HepG2 (cell line): ENCODE results near the gene OSBPL2. TPM values are rescaled to one million over a fixed set of nuclear protein-coding genes. Genes with fewer than 3 reads are reported as not detected.

Experiments
- ARNTL ChIP-seq: sonication (generic); formaldehyde crosslinking; IDR thresholded peaks from 2 replicates; pipeline ENCODE4 v1.4.0; 2020; ENCODE audit warnings: mild to moderate bottlenecking, missing genetic modification reagents
- BATF2 ChIP-seq: sonication (generic); formaldehyde crosslinking; IDR thresholded peaks from 2 replicates; pipeline ENCODE4 v1.8.0; 2022; ENCODE audit warnings: mild to moderate bottlenecking, missing genetic modification reagents, moderate library complexity
- CSRNP1 ChIP-seq: sonication (generic); formaldehyde crosslinking; IDR thresholded peaks from 2 replicates; pipeline ENCODE4 v1.8.1; 2023; ENCODE audit warnings: mild to moderate bottlenecking, missing genetic modification reagents
- MAZ ChIP-seq, 2 experiments: sonication (generic) in 1 of 2; formaldehyde crosslinking in 1 of 2; IDR thresholded peaks; 2 replicates each; pipeline versions ENCODE4 v1.5.0 to v1.6.1; 2012 to 2020; ENCODE audit warnings: low read depth in 2 of 2, mild to moderate bottlenecking in 2 of 2, borderline replicate concordance in 1 of 2, improper control_type of control experiment in 1 of 2, low read length in 1 of 2, missing genetic modification reagents in 1 of 2, moderate library complexity in 1 of 2
- NR2F1 ChIP-seq, 2 experiments: fragments of 450-650 bp in 1 of 2; formaldehyde crosslinking in 1 of 2; IDR thresholded peaks; 2 replicates each; pipeline versions ENCODE4 v1.5.0 to v1.6.1; 2016 to 2020; ENCODE audit warnings: mild to moderate bottlenecking in 1 of 2, missing compliant biosample characterization in 1 of 2, missing genetic modification reagents in 1 of 2, moderate library complexity in 1 of 2
- NR2F6 ChIP-seq, 2 experiments: IDR thresholded peaks; 2 replicates each; pipeline ENCODE4 v1.6.1; 2016; ENCODE audit warnings: antibody characterized with exemption in 1 of 2, mild to moderate bottlenecking in 1 of 2
- NRL ChIP-seq: sonication (generic); formaldehyde crosslinking; IDR thresholded peaks from 2 replicates; pipeline ENCODE4 v1.5.0; 2020; ENCODE audit warnings: missing genetic modification reagents, mild to moderate bottlenecking, moderate library complexity, borderline replicate concordance
- SIX1 ChIP-seq: sonication (generic); formaldehyde crosslinking; IDR thresholded peaks from 2 replicates; pipeline ENCODE4 v1.4.0; 2020; ENCODE audit warnings: missing genetic modification reagents, borderline replicate concordance
- SSRP1 ChIP-seq: IDR thresholded peaks from 2 replicates; pipeline ENCODE4 v1.6.1; 2016; ENCODE audit warnings: control low read depth
- THRA ChIP-seq: sonication (generic); formaldehyde crosslinking; IDR thresholded peaks from 2 replicates; pipeline ENCODE4 v1.4.0; 2020; ENCODE audit warnings: missing genetic modification reagents, borderline replicate concordance
- ZC3H13 ChIP-seq: sonication (generic); formaldehyde crosslinking; IDR thresholded peaks from 2 replicates; pipeline ENCODE4 v1.8.1; 2023; ENCODE audit warnings: mild to moderate bottlenecking, missing genetic modification reagents, moderate library complexity
- ZNF121 ChIP-seq: sonication (generic); formaldehyde crosslinking; IDR thresholded peaks from 2 replicates; pipeline ENCODE4 v1.5.0; 2020; ENCODE audit warnings: mild to moderate bottlenecking, missing genetic modification reagents
- ZNF207 ChIP-seq: fragments of 450-650 bp; IDR thresholded peaks from 2 replicates; pipeline ENCODE4 v1.6.1; 2016; ENCODE audit warnings: antibody characterized with exemption, borderline replicate concordance
- ZNF280B ChIP-seq: sonication (generic); formaldehyde crosslinking; IDR thresholded peaks from 2 replicates; pipeline ENCODE4 v1.5.0; 2020; ENCODE audit warnings: missing genetic modification reagents, mild to moderate bottlenecking, borderline replicate concordance
- ZNF567 ChIP-seq: sonication (generic); formaldehyde crosslinking; IDR thresholded peaks from 2 replicates; pipeline ENCODE4 v1.8.1; 2023; ENCODE audit warnings: mild to moderate bottlenecking, missing genetic modification reagents, borderline replicate concordance
- ZNF607 ChIP-seq: sonication (generic); formaldehyde crosslinking; IDR thresholded peaks from 2 replicates; pipeline ENCODE4 v1.5.1; 2020; ENCODE audit warnings: missing genetic modification reagents, mild to moderate bottlenecking, borderline replicate concordance
- ZNF891 ChIP-seq: sonication (generic); formaldehyde crosslinking; IDR thresholded peaks from 2 replicates; pipeline ENCODE4 v1.5.0; 2020; ENCODE audit warnings: mild to moderate bottlenecking, missing genetic modification reagents
- polyA plus RNA-seq, 8 experiments: library from polyadenylated mRNA; depleted of rRNA in 3 of 8; stranded (reverse) in 7 of 8; unstranded in 1 of 8; fragments of >200 nt; fragmentation: Illumina TruSeq in 4 of 8; extraction: Trizol in 4 of 8; gene quantifications; 2 replicates each; pipeline versions ENCODE4 v1.2.1 to v1.2.3, GENCODE V29; 2011 to 2016; ENCODE audit warnings: low read depth in 4 of 8, missing spikeins in 1 of 8, mixed read lengths in 1 of 8; ENCODE audit not compliant: insufficient read depth in 1 of 8
- total RNA-seq, 5 experiments: library from RNA; depleted of rRNA; stranded (reverse); fragments of >200 nt; fragmentation: Illumina TruSeq; extraction: Trizol; gene quantifications; 2 replicates each; pipeline ENCODE4 v1.2.3, GENCODE V29; 2016; ENCODE audit warnings: low read depth in 1 of 5

Gene OSBPL2
- total and polyA plus RNA-seq, 2 of the 13 experiments (the other 11 are each of a cell fraction or from before 2014, with no cell fraction given) = 18.5 to 37.4 TPM

- peak in 1 of 2 experiments; percentile 57; a peak in 1 of 4 replicates for TF ChIP-seq NR2F1 (CRISPR knock-in tag; IDR thresholded peaks at IDR 0.05)
- 0 out of 2 replicates have a peak, but pooled peaks have one; percentile 59 for TF ChIP-seq ZC3H13 (CRISPR knock-in tag)
- TF ChIP-seq SSRP1 (CRISPR knock-in tag) = no peak
- 0 out of 2 replicates have a peak, but pooled peaks have one; percentile 34 for TF ChIP-seq BATF2 (CRISPR knock-in tag)
- TF ChIP-seq MAZ (IDR thresholded peaks at IDR 0.05; ENCODE audit: borderline replicate concordance, low read depth, low read length) = no peak
- TF ChIP-seq MAZ (CRISPR knock-in tag; IDR thresholded peaks at IDR 0.05; ENCODE audit: low read depth) = no peak
- TF ChIP-seq ZNF207 = no peak
- no peak for TF ChIP-seq ZNF567 (CRISPR knock-in tag)
- TF ChIP-seq CSRNP1 (CRISPR knock-in tag) = no peak
- TF ChIP-seq SIX1 (CRISPR knock-in tag) = no peak
- TF ChIP-seq ZNF121 (CRISPR knock-in tag) = no peak
- no peak for TF ChIP-seq ZNF280B (CRISPR knock-in tag)
- peak; percentile 80 for TF ChIP-seq ARNTL (CRISPR knock-in tag)
- TF ChIP-seq THRA (CRISPR knock-in tag) = peak; percentile 60; the same call in 1 of the 2 replicates
- TF ChIP-seq NRL = 0 out of 2 replicates have a peak, but pooled peaks have one; percentile 15
- 0 out of 2 replicates have a peak, but pooled peaks have one; percentile 49 for TF ChIP-seq ZNF607 (CRISPR knock-in tag)
- 0 out of 2 replicates have a peak, but pooled peaks have one; percentile 33 for TF ChIP-seq ZNF891 (CRISPR knock-in tag)
- peak; percentile 63; the same call in 1 of the 2 replicates for TF ChIP-seq NR2F6 (IDR thresholded peaks at IDR 0.05)
- peak; percentile 78 for TF ChIP-seq NR2F6 (CRISPR knock-in tag; IDR thresholded peaks at IDR 0.05)
Measured at GRCh38 chr20:62246872-62247652, 8.7 kb downstream of the OSBPL2 start (continued).
